K562 (cell line): ENCODE measurements around the gene SH3BP5L. TPM values are rescaled to one million over a fixed set of nuclear protein-coding genes. Genes with fewer than 3 reads are reported as not detected.

ENCODE experiments used
- ATAC-seq: fragments of 200-7000 bp; cut with Tn5 transposase; 3 replicates; pipeline ENCODE4 v1.9.1; 2020; ENCODE audit warnings: moderate library complexity
- BruUV-seq: library from RNA; stranded (reverse); fragments of 400-500 nt; replicated peaks from 2 replicates; lab custom pipeline; 2021; lab: Mats Ljungman, UMichigan
- CTCF ChIA-PET: fragments of 300-600 bp; formaldehyde crosslinking; extraction: SDS; loops from one replicate; lab custom pipeline; 2021; ENCODE audit warnings: low intra/inter-chr PET ratio; lab: Yijun Ruan, JAX
- POLR2A ChIA-PET: fragments of 300-600, 350-650 bp; sonication (Branson Sonifier 250); formaldehyde crosslinking; extraction: SDS; loops from one replicate; lab custom pipeline; 2021; ENCODE audit warnings: antibody characterized with exemption, inconsistent platforms; lab: Yijun Ruan, JAX
- DNase-seq, 4 experiments: peaks; one replicate each; pipeline versions ENCODE4 v3.0.0 to v3.0.0-alpha.2; 2011 to 2018; ENCODE audit warnings: low spot score in 3 of 4, mixed read lengths in 3 of 4; ENCODE audit errors: extremely low read depth in 1 of 4
- FAIRE-seq: peaks from 2 replicates; lab custom pipeline; 2011; peaks lifted over from hg19 to GRCh38; lab: Jason Lieb, UNC
- H2AFZ ChIP-seq: 2 replicates; pipeline ENCODE4 v1.6.0; 2011; ENCODE audit warnings: low read depth, low read length, control low read depth, inconsistent platforms
- H3K27ac ChIP-seq: fragments of 200-600 bp; 3 replicates; pipeline ENCODE4 v1.8.0; 2011; ENCODE audit warnings: low read depth, mild to moderate bottlenecking, control low read depth, inconsistent platforms, low read length, moderate library complexity, mixed read lengths; ENCODE audit errors: extremely low read depth
- H3K27me3 ChIP-seq, 2 experiments: fragments of 300-600 bp in 1 of 2; 2 replicates in 1 of 2; 3 replicates in 1 of 2; pipeline versions ENCODE4 v1.6.0 to v1.8.0; 2011; ENCODE audit warnings: inconsistent platforms in 2 of 2, low read length in 2 of 2, mild to moderate bottlenecking in 1 of 2, mixed read lengths in 1 of 2, moderate library complexity in 1 of 2; ENCODE audit not compliant: control insufficient read depth in 2 of 2, insufficient read depth in 2 of 2
- H3K36me3 ChIP-seq: fragments of 300-600 bp; 3 replicates; pipeline ENCODE4 v1.8.0; 2011; ENCODE audit warnings: mild to moderate bottlenecking, low read length, inconsistent platforms; ENCODE audit not compliant: control insufficient read depth, insufficient read depth
- H3K4me1 ChIP-seq, 2 experiments: fragments of 200-600 bp in 1 of 2; replicated peaks in 1 of 2; 2 replicates in 1 of 2; 3 replicates in 1 of 2; pipeline versions ENCODE4 v1.5.1 to v1.8.0; 2011; ENCODE audit warnings: inconsistent platforms in 2 of 2, low read length in 2 of 2, mild to moderate bottlenecking in 1 of 2, mixed read lengths in 1 of 2, moderate library complexity in 1 of 2; ENCODE audit not compliant: control insufficient read depth in 2 of 2, insufficient read depth in 2 of 2
- H3K4me2 ChIP-seq: 2 replicates; pipeline ENCODE4 v1.6.1; 2011; ENCODE audit warnings: low read length, control low read depth, inconsistent platforms, mixed read lengths; ENCODE audit not compliant: insufficient read depth
- H3K4me3 ChIP-seq: fragments of 200-600 bp; sonication (generic), shearing (Covaris generic); 2 replicates; pipeline ENCODE4 v1.5.1; 2016; ENCODE audit warnings: control low read depth, inconsistent platforms
- H3K79me2 ChIP-seq: fragments of 200-600 bp; 3 replicates; pipeline ENCODE4 v1.8.0; 2011; ENCODE audit warnings: low read length, inconsistent platforms; ENCODE audit not compliant: control insufficient read depth, insufficient read depth
- H3K9ac ChIP-seq, 2 experiments: 2 replicates each; pipeline versions ENCODE4 v1.6.0 to v1.6.1; 2011; ENCODE audit warnings: low read depth in 2 of 2, low read length in 2 of 2, control low read depth in 1 of 2, inconsistent platforms in 1 of 2, mild to moderate bottlenecking in 1 of 2, mixed read lengths in 1 of 2; ENCODE audit not compliant: insufficient read depth in 1 of 2
- H3K9me1 ChIP-seq: one replicate; pipeline ENCODE4 v1.6.0; 2011; ENCODE audit warnings: inconsistent platforms, mild to moderate bottlenecking, low read length, moderate library complexity; ENCODE audit not compliant: control insufficient read depth, insufficient read depth
- H3K9me3 ChIP-seq: replicated peaks from 2 replicates; pipeline ENCODE4 v1.5.1; 2011; ENCODE audit warnings: low read depth, low read length, inconsistent platforms; ENCODE audit not compliant: control insufficient read depth, insufficient read depth
- H4K20me1 ChIP-seq: replicated peaks from 2 replicates; pipeline ENCODE4 v1.6.1; 2011; ENCODE audit warnings: low read length, inconsistent platforms, mixed read lengths; ENCODE audit not compliant: control insufficient read depth, insufficient read depth
- CTCF ChIP-seq, 3 experiments: IDR thresholded peaks in 2 of 3; conservative IDR thresholded peaks in 1 of 3; 2 replicates each; pipeline ENCODE4 v1.5.1; 2011 to 2012; ENCODE audit warnings: low read length in 3 of 3, mild to moderate bottlenecking in 3 of 3, control low read depth in 2 of 3, improper control_type of control experiment in 1 of 3, inconsistent platforms in 1 of 3, low read depth in 1 of 3, mixed read lengths in 1 of 3, moderate library complexity in 1 of 3; ENCODE audit not compliant: insufficient read depth in 2 of 3
- NCOR1 ChIP-seq: fragments of 450-650 bp; IDR thresholded peaks from 2 replicates; pipeline ENCODE4 v1.6.1; 2016; ENCODE audit warnings: mild to moderate bottlenecking, moderate library complexity
- SMAD2 ChIP-seq: fragments of 150-350 bp; IDR thresholded peaks from 2 replicates; pipeline ENCODE4 v1.6.1; 2014; ENCODE audit warnings: low read depth, mild to moderate bottlenecking, low read length
- ZBTB7A ChIP-seq: IDR thresholded peaks from 2 replicates; pipeline ENCODE4 v1.6.1; 2011; ENCODE audit warnings: low read depth, mild to moderate bottlenecking, low read length, moderate library complexity, borderline replicate concordance; ENCODE audit not compliant: control insufficient read depth
- ZNF133 ChIP-seq: fragments of 250-450 bp; sonication (Bioruptor Pico); IDR thresholded peaks from 2 replicates; pipeline ENCODE4 v1.4.0; 2020; ENCODE audit warnings: mild to moderate bottlenecking
- ZNF707 ChIP-seq: fragments of 250-450 bp; sonication (Bioruptor Pico); conservative IDR thresholded peaks from 2 replicates; pipeline ENCODE4 v1.8.0; 2022; ENCODE audit warnings: inconsistent platforms, mild to moderate bottlenecking, moderate library complexity
- WGBS: fragments of 100-300 bp; shearing (Covaris generic); methylation state at CpG from one replicate; pipeline ENCODE4 v1.1.6; 2016; ENCODE audit warnings: low coverage, mixed read lengths; ENCODE audit not compliant: insufficient coverage; ENCODE audit errors: missing lambda C conversion rate; 5-methylcytosine and 5-hydroxymethylcytosine counted together
- in situ Hi-C: fragments of 300-500 bp; cut with MboI; formaldehyde crosslinking; loops from 4 replicates; pipeline ENCODE4 v1.15.0; 2018; ENCODE audit warnings: inconsistent platforms, mixed read lengths
- intact Hi-C: fragments of 100-400 bp; cut with micrococcal nuclease; formaldehyde crosslinking; loops from 2 replicates; pipeline ENCODE4 v1.14.2; 2022
- polyA plus RNA-seq, 8 experiments: library from polyadenylated mRNA; depleted of rRNA in 4 of 8; stranded (reverse) in 5 of 8; unstranded in 3 of 8; fragments of >200 nt; fragmentation: Nextera tagmentation in 2 of 8; fragmentation: Illumina TruSeq in 1 of 8; extraction: Ambion mirVana in 2 of 8; extraction: Trizol in 1 of 8; gene quantifications; 2 replicates each; pipeline versions ENCODE4 v1.2.1 to v1.2.3, GENCODE V29; 2011 to 2014; ENCODE audit warnings: inconsistent platforms in 1 of 8, missing spikeins in 1 of 8
- total RNA-seq, 7 experiments: library from RNA; depleted of rRNA in 6 of 7; stranded (reverse); fragments of >200 nt in 6 of 7; fragmentation: Illumina TruSeq in 2 of 7; extraction: Trizol in 2 of 7; gene quantifications; 2 replicates each; pipeline versions ENCODE4 v1.2.1 to v1.2.3, GENCODE V29; 2011 to 2021; ENCODE audit warnings: low replicate concordance in 1 of 7

SH3BP5L gene
- total and polyA plus RNA-seq, 9 of the 15 experiments (the other 6 are each of a cell fraction or from before 2014, with no cell fraction given), result 1.9 to 26.5 (median 15.8) TPM

- peaks cover 5% of the 10 kb centered on the region; the same call in 1 of the 2 replicates for H4K20me1 ChIP-seq
- no peaks in the 10 kb centered on the region for H3K9me1 ChIP-seq
- ChIA-PET CTCF (no interaction called here), POLR2A (interaction anchor here (0.6 to 3.9 kb wide), 3 partner anchors 16 to 24 kb away, joined by 4 to 14 read pairs (median 4); partner anchors contain the start of gene ZNF672)
- H3K27me3 ChIP-seq, result no peaks in the 10 kb centered on the region
- ATAC-seq, result no peak
- in situ Hi-C loops, result no loop called here
- H2AFZ ChIP-seq, result no peak overlapping the region
- WGBS, result 71% methylated on average over 3 of the region's 3 CpGs
- H3K27ac ChIP-seq, result no peak overlapping the region
- H3K79me2 ChIP-seq, result peaks cover 48% of the 10 kb centered on the region
- no peaks in the 10 kb centered on the region for H3K9me3 ChIP-seq
- H3K4me3 ChIP-seq, result no peak overlapping the region
- peaks cover 70% of the 10 kb centered on the region for H3K36me3 ChIP-seq
- no peak overlapping the region for H3K4me2 ChIP-seq
- TF ChIP-seq SMAD2 (no peak), ZNF133 (no peak), ZBTB7A (no peak), NCOR1 (no peak)
- TF ChIP-seq, all 486 proteins: peak for 0
- H3K4me1 ChIP-seq, result peaks cover 9 to 22% of the 10 kb centered on the region in 2 experiments; a peak in 4 of 5 replicates
- FAIRE-seq (no peak), DNase-seq (peak in 1 of 4 experiments; percentile 2)
- no TSS peak for BruUV-seq
- intact Hi-C loops, result no loop called here
- H3K9ac ChIP-seq, result peak overlapping the region in 1 of 2 experiments; percentile 36; a peak in 1 of 4 replicates
Observed at GRCh38 chr1:248821101-248821500, 4.6 kb downstream of the SH3BP5L start.

- Histone ChIP-seq H3K79me2 (peaks cover 42% of the 10 kb centered on the region), H4K20me1 (peaks cover 5% of the 10 kb centered on the region; the same call in 1 of the 2 replicates), H3K9ac (no peak overlapping the region), H3K4me1 (peaks cover 6 to 21% of the 10 kb centered on the region in 2 experiments; a peak in 4 of 5 replicates), H2AFZ (no peak overlapping the region)
- DNase-seq, result peak in 1 of 4 experiments; percentile 5
- no peak for ATAC-seq
- intact Hi-C loops, result no loop called here
- TF ChIP-seq ZNF707 (CRISPR knock-in tag), result no peak
- TF ChIP-seq CTCF (IDR thresholded peaks at IDR 0.05 in 2 of 3, conservative IDR thresholded peaks at IDR 0.05 in 1 of 3; ENCODE audit: insufficient read depth in 2 of 3, low read depth in 1 of 3, low read length in 3 of 3), result peak in 2 of 3 experiments; percentile 1 to 7; a peak in 1 of 6 replicates
- TF ChIP-seq, all 486 proteins: peak for 1
- Histone ChIP-seq H3K9me1 (no peaks in the 10 kb centered on the region), H3K4me2 (no peak overlapping the region), H3K36me3 (peaks cover 80% of the 10 kb centered on the region), H3K27me3 (no peaks in the 10 kb centered on the region), H3K9me3 (no peaks in the 10 kb centered on the region), H3K27ac (no peak overlapping the region), H3K4me3 (no peak overlapping the region)
- ChIA-PET CTCF (interaction anchor here (1.0 kb wide), 1 partner anchor 416 kb away, joined by 4 read pairs; no protein-coding TSS in a partner anchor), POLR2A (interaction anchor here (0.6 to 3.9 kb wide), 5 partner anchors 9 to 25 kb away, joined by 3 to 14 read pairs (median 4); partner anchors contain the start of gene ZNF672)
- WGBS, result 77% methylated on average over 7 of the region's 7 CpGs
- no TSS peak for BruUV-seq
- in situ Hi-C loops, result no loop called here
- no peak for FAIRE-seq
Observed at GRCh38 chr1:248820041-248820585, 5.6 kb downstream of the SH3BP5L start.
